M059J (cell line): ENCODE results near the gene KDM8. TPM values are rescaled to one million over a fixed set of nuclear protein-coding genes. Genes with fewer than 3 reads are reported as not detected.

ENCODE experiments used
- DNase-seq: peaks from one replicate; pipeline ENCODE4 v3.0.0-alpha.2; 2012; ENCODE audit warnings: low read depth
- total RNA-seq: library from RNA; depleted of rRNA; stranded (reverse); fragments of >200 nt; shearing (Covaris generic); gene quantifications from 2 replicates; pipeline ENCODE4 v1.2.3, GENCODE V29; 2014; rRNA removed

The KDM8 gene
- total RNA-seq, 1 experiment from 2014 or later: 4.7 TPM

DNA sequence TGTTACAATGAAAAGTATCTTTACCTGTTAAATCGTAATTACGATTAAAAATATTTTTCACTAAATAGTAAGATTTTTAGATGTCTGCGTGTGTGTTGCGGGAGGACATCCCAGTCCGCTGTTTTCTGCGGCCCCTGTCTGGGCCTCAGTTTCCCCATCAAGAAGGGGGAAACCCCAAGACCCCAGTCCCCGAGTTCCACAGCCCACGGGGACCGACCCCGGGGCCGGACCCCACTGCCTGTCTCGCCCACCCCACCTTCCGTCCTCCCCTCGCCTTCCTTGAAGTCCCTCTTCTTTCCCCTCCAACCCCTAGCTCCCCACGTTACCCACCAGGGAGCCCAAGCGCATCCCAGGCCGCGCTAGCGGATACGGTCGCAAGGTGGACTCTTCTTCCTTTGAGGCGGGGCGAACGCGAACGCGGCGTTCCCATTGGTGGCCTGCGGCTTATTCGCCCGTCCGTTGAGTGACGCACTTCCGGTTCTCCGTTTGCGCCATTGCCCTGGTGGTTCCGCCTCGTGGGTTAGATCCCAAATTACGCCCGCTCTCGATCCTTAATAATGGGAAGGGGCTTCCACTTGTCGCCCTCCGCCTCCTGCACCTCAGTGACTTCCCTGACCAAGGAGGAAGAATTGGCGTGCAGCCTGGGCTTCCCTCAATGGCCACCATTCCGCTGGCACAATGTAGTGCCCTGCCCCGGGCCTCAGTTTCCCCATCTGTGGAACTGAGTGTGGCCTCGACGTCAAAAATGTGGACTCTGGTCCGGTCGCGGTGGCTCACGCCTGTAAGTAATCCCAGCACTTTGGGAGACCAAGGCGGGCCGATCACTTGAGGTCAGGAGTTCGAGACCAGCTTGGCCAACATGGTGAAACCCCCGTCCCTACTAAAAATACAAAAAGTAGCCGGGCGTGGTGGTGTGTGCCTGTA is 65.3 kb downstream of the KDM8 start, which contains the start of gene NSMCE1:
TSS of gene NSMCE1 (minus strand) at position 397 of the 924 bp plus-strand sequence. CDS start 11,202 bp downstream, outside the sequence.
- DNase-seq: peak; percentile 94

- no peak for DNase-seq
These were observed 66.2 kb downstream of the KDM8 start for GRCh38 chr16:27269300-27270150.

GRCh38 chr16:27270349-27270748 is 67.0 kb downstream of the KDM8 start:
- no peak for DNase-seq

Other genes with a start within 250 kb of the KDM8 start
- not detected in 2 replicates for gene C16orf82, start 136.6 kb upstream of the KDM8 start, total RNA-seq
- gene NSMCE1, start 65.2 kb downstream of the KDM8 start, total RNA-seq: 46.3 and 49.4 TPM in 2 replicates
- gene IL4R, start 110.4 kb downstream of the KDM8 start, total RNA-seq: 8.5 and 13.1 TPM in 2 replicates
- gene IL21R, start 198.6 kb downstream of the KDM8 start, total RNA-seq: 0.15 TPM in 2 replicates